DOHH2 (cell line): ENCODE data around the gene ATP5F1D.
A peak's percentile ranks its signal among the peaks of the same experiment; 100 is the strongest.

Source experiments
- H3F3A ChIP-seq: fragments of 200-600 bp; sonication (generic), shearing (Covaris generic); 2 replicates; pipeline ENCODE4 v1.6.0; 2016; ENCODE audit warnings: antibody characterized with exemption, mild to moderate bottlenecking; ENCODE audit not compliant: control insufficient read depth, insufficient read depth
- H3K27ac ChIP-seq: fragments of 200-600 bp; sonication (generic); 2 replicates; pipeline ENCODE4 v1.5.1; 2014; ENCODE audit warnings: low read depth, mild to moderate bottlenecking, low read length, moderate library complexity
- H3K27me3 ChIP-seq: fragments of 200-600 bp; sonication (generic); 2 replicates; pipeline ENCODE4 v1.6.1; 2014; ENCODE audit warnings: mild to moderate bottlenecking, low read length, mixed read lengths; ENCODE audit not compliant: control insufficient read depth
- H3K36me3 ChIP-seq: fragments of 200-600 bp; sonication (generic); 2 replicates; pipeline ENCODE4 v1.6.1; 2014; ENCODE audit warnings: mild to moderate bottlenecking, low read length, moderate library complexity, mixed read lengths; ENCODE audit not compliant: control insufficient read depth
- H3K4me1 ChIP-seq: fragments of 200-600 bp; sonication (generic); 2 replicates; pipeline ENCODE4 v1.6.1; 2014; ENCODE audit warnings: mild to moderate bottlenecking, low read length, mixed read lengths; ENCODE audit not compliant: control insufficient read depth
- H3K4me2 ChIP-seq: fragments of 200-600 bp; sonication (generic); 2 replicates; pipeline ENCODE4 v1.6.0; 2014; ENCODE audit warnings: mild to moderate bottlenecking, low read length, moderate library complexity
- H3K4me3 ChIP-seq: fragments of 200-600 bp; sonication (generic); 2 replicates; pipeline ENCODE4 v1.5.1; 2014; ENCODE audit warnings: mild to moderate bottlenecking, low read length, mixed read lengths
- H3K79me2 ChIP-seq: fragments of 200-600 bp; sonication (generic); 2 replicates; pipeline ENCODE4 v1.6.1; 2014; ENCODE audit warnings: mild to moderate bottlenecking, low read length, mixed read lengths; ENCODE audit not compliant: control insufficient read depth
- H3K9me2 ChIP-seq: fragments of 200-600 bp; sonication (generic); replicated peaks from 2 replicates; pipeline ENCODE4 v1.6.1; 2014; ENCODE audit warnings: mild to moderate bottlenecking, low read length, mixed read lengths; ENCODE audit not compliant: control insufficient read depth
- H3K9me3 ChIP-seq: fragments of 200-600 bp; sonication (generic); 2 replicates; pipeline ENCODE4 v1.6.1; 2014; ENCODE audit warnings: antibody characterized with exemption, low read length, mixed read lengths; ENCODE audit not compliant: control insufficient read depth, insufficient read depth
- H4K20me1 ChIP-seq: fragments of 200-600 bp; sonication (generic); 2 replicates; pipeline ENCODE4 v1.6.0; 2014; ENCODE audit warnings: low read depth, mild to moderate bottlenecking, antibody characterized with exemption, low read length, moderate library complexity; ENCODE audit not compliant: control insufficient read depth, insufficient read depth
- CTCF ChIP-seq: fragments of 200-600 bp; sonication (generic); IDR thresholded peaks from one replicate; pipeline ENCODE4 v1.5.1; 2014; ENCODE audit warnings: antibody characterized with exemption, mild to moderate bottlenecking, low read depth, low read length; ENCODE audit not compliant: poor library complexity, severe bottlenecking
- EZH2phosphoT487 ChIP-seq: fragments of 200-600 bp; sonication (generic); IDR thresholded peaks from 2 replicates; pipeline ENCODE4 v1.6.1; 2017; ENCODE audit warnings: borderline replicate concordance, mild to moderate bottlenecking, antibody characterized with exemption, low read length, moderate library complexity, mixed read lengths

The ATP5F1D gene

GRCh38 chr19:1251330-1252220, 10.0 kb downstream of the ATP5F1D start:
- peaks cover 65% of the 10 kb centered on the region for H3K36me3 ChIP-seq
- peak overlapping the region; percentile 94 for H3K27ac ChIP-seq
- peak overlapping the region; percentile 94 for H3K4me2 ChIP-seq
- H3K9me3 ChIP-seq = no peaks in the 10 kb centered on the region
- peak overlapping the region; percentile 96 for H3K4me3 ChIP-seq
- TF ChIP-seq CTCF (no peak), EZH2phosphoT487 (no peak)
- peaks cover 15% of the 10 kb centered on the region for H3F3A ChIP-seq
- peaks cover 11% of the 10 kb centered on the region; the same call in 1 of the 2 replicates for H4K20me1 ChIP-seq
- H3K4me1 ChIP-seq = peaks cover 58% of the 10 kb centered on the region
- H3K27me3 ChIP-seq = no peaks in the 10 kb centered on the region
- peaks cover 64% of the 10 kb centered on the region for H3K79me2 ChIP-seq
- H3K9me2 ChIP-seq = no peaks in the 10 kb centered on the region

GRCh38 chr19:1252221-1252820, 10.8 kb downstream of the ATP5F1D start:
- H3K27ac ChIP-seq = peak overlapping the region; percentile 94
- H3K4me3 ChIP-seq = peak overlapping the region; percentile 96
- H3F3A ChIP-seq = peaks cover 20% of the 10 kb centered on the region
- H3K4me2 ChIP-seq = peak overlapping the region; percentile 94
- peaks cover 71% of the 10 kb centered on the region for H3K36me3 ChIP-seq
- no peaks in the 10 kb centered on the region for H3K9me3 ChIP-seq
- no peaks in the 10 kb centered on the region for H3K9me2 ChIP-seq
- peaks cover 65% of the 10 kb centered on the region for H3K4me1 ChIP-seq
- H3K79me2 ChIP-seq = peaks cover 64% of the 10 kb centered on the region
- H4K20me1 ChIP-seq = peaks cover 11% of the 10 kb centered on the region; the same call in 1 of the 2 replicates
- no peak for TF ChIP-seq CTCF
- TF ChIP-seq EZH2phosphoT487 = no peak
- H3K27me3 ChIP-seq = no peaks in the 10 kb centered on the region

GRCh38 chr19:1252821-1253513, 11.4 kb downstream of the ATP5F1D start:
- Histone ChIP-seq H3K36me3 (peaks cover 74% of the 10 kb centered on the region), H3K9me2 (no peaks in the 10 kb centered on the region), H3K4me2 (peak overlapping the region; percentile 94), H3K4me1 (peaks cover 66% of the 10 kb centered on the region), H3K27me3 (no peaks in the 10 kb centered on the region), H3K9me3 (no peaks in the 10 kb centered on the region), H3K79me2 (peaks cover 67% of the 10 kb centered on the region), H4K20me1 (peaks cover 11% of the 10 kb centered on the region; the same call in 1 of the 2 replicates), H3K27ac (peak overlapping the region; percentile 94), H3F3A (peaks cover 25% of the 10 kb centered on the region), H3K4me3 (peak overlapping the region; percentile 96)
- TF ChIP-seq CTCF (peak; percentile 34), EZH2phosphoT487 (no peak)
